Stomach (tissue), 9 donors: ENCODE results near the gene PTPRS. TPM values are rescaled to one million over a fixed set of nuclear protein-coding genes. Genes with fewer than 3 reads are reported as not detected.

Source experiments
- DNase-seq, 2 donors: peaks; one replicate each; pipeline versions ENCODE4 v3.0.0 to v3.0.0-alpha.2; 2013 to 2019
- H3K27ac ChIP-seq, 5 donors: fragments of 200-600 bp in 4 of 5; sonication (generic) in 4 of 5; one replicate each; pipeline ENCODE4 v1.5.1; 2013 to 2019; ENCODE audit warnings: mild to moderate bottlenecking in 1 of 5, moderate library complexity in 1 of 5
- H3K27me3 ChIP-seq, 3 donors: fragments of 200-600 bp; sonication (generic); one replicate each; pipeline ENCODE4 v1.5.1; 2017 to 2019; ENCODE audit warnings: mixed run types in 1 of 3
- H3K36me3 ChIP-seq, 4 donors: fragments of 200-600 bp; sonication (generic); 1 replicate in 3 of 4; 2 replicates in 1 of 4; pipeline ENCODE4 v1.5.1; 2016 to 2019
- H3K4me1 ChIP-seq, 4 donors: fragments of 200-600 bp; sonication (generic); one replicate each; pipeline ENCODE4 v1.5.1; 2016 to 2019
- H3K4me3 ChIP-seq, 4 donors: fragments of 200-600 bp; sonication (generic) in 3 of 4; one replicate each; pipeline ENCODE4 v1.5.1; 2016 to 2019; ENCODE audit warnings: mild to moderate bottlenecking in 1 of 4
- H3K9me3 ChIP-seq, 4 donors: fragments of 200-600 bp; sonication (generic); one replicate each; pipeline ENCODE4 v1.5.1; 2016 to 2019
- EP300 ChIP-seq: sonication (generic); formaldehyde crosslinking; IDR thresholded peaks from one replicate; pipeline ENCODE4 v1.6.1; 2017; ENCODE audit warnings: antibody characterized with exemption
- POLR2A ChIP-seq, 4 donors: fragments of 450-650 bp; IDR thresholded peaks; one replicate each; pipeline ENCODE4 v1.6.1; 2016; ENCODE audit warnings: antibody characterized with exemption in 4 of 4, control low read depth in 2 of 4, mild to moderate bottlenecking in 1 of 4, moderate library complexity in 1 of 4
- POLR2AphosphoS5 ChIP-seq, 3 donors: sonication (generic); formaldehyde crosslinking; IDR thresholded peaks; one replicate each; pipeline ENCODE4 v1.6.1; 2016; ENCODE audit warnings: antibody characterized with exemption in 3 of 3
- WGBS, 5 donors: extraction: QIAGEN DNeasy Blood & Tissue Kit in 3 of 5; methylation state at CpG; one replicate each; pipeline versions ENCODE4 v1.1.5 to v1.1.7; 2013 to 2018; 5-methylcytosine and 5-hydroxymethylcytosine counted together
- intact Hi-C: fragments of 100-400 bp; cut with DNase I; formaldehyde crosslinking; loops from one replicate; pipeline ENCODE4 v1.15.1; 2023; ENCODE audit warnings: low total_unique reads
- polyA plus RNA-seq, 3 donors: library from polyadenylated mRNA; stranded (reverse); fragments of 200-250 nt; gene quantifications; one replicate each; pipeline ENCODE4 v1.2.3, GENCODE V29; 2013
- total RNA-seq, 5 donors: library from RNA; depleted of rRNA; stranded (reverse); fragments of >200 nt; gene quantifications; one replicate each; pipeline versions ENCODE4 v1.1.0 to v1.2.3, GENCODE V29; 2014 to 2016
- TF ChIP-seq, protein P1 (sequence below), 7 experiments: fragments of 450-650 bp in 4 of 7; fragments of 200-600 bp in 3 of 7; sonication (generic) in 3 of 7; IDR thresholded peaks; one replicate each; pipeline ENCODE4 v1.5.1; 2016 to 2019; ENCODE audit warnings: antibody characterized with exemption in 7 of 7, control low read depth in 2 of 7, mild to moderate bottlenecking in 1 of 7
- donor health status: healthy with polysubstance abuse.
- donor health status: Bipolar disorder and iron deficiency.
- donor health status: healthy.

The PTPRS gene
- total and polyA plus RNA-seq, 8 donors = 6.9 to 142 (median 57.1) TPM

DNA sequence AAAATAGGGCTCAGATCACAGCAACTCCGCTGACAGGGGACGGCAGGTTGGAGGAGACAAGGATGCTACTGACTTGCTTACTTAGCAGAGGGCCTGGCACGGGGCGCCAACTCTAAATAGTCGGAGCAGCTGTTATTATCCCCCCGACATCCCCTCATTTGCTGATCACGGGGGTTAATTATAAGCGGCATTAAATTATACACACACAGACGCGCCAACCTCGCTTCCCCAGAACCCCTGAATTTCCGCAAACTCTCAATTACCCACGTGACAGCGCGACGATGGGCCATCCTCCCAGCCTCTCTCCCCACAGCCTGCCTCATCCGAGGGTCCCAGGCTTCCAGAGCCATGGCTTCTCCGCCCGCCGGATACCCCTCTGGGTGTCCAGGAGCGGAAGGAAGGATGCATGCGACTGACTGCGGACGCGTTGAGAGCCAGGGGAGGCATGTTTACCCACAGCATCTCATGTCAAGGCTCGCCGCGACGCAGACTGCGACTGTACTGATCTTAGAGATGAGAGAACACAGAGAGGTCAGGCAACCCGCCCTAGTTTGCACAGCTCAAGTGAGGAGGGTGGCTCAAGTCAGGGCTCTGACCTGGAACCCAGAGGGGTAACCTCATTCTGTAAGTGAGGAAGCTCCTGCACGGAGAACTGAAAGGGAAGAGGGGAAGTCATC, 5.7 kb downstream of the PTPRS start:
- 90 to 93% (median 92%) methylated on average over 29 to 32 of the region's 32 CpGs for WGBS, 5 donors
- Histone ChIP-seq H3K9me3 (no peaks in the 10 kb centered on the region), H3K36me3 (no peaks in the 10 kb centered on the region), H3K4me3 (no peak overlapping the region), H3K4me1 (peaks cover 14 to 19% (median 16%) of the 10 kb centered on the region in 4 donors), H3K27ac (no peak overlapping the region), H3K27me3 (peaks cover 7 to 80% (median 44%) of the 10 kb centered on the region in 3 donors)
- intact Hi-C loops = no loop called here
- DNase-seq = no peak
- no peak for TF ChIP-seq POLR2A (IDR thresholded peaks at IDR 0.05)
- no peak for TF ChIP-seq EP300
- TF ChIP-seq, protein P1, sequence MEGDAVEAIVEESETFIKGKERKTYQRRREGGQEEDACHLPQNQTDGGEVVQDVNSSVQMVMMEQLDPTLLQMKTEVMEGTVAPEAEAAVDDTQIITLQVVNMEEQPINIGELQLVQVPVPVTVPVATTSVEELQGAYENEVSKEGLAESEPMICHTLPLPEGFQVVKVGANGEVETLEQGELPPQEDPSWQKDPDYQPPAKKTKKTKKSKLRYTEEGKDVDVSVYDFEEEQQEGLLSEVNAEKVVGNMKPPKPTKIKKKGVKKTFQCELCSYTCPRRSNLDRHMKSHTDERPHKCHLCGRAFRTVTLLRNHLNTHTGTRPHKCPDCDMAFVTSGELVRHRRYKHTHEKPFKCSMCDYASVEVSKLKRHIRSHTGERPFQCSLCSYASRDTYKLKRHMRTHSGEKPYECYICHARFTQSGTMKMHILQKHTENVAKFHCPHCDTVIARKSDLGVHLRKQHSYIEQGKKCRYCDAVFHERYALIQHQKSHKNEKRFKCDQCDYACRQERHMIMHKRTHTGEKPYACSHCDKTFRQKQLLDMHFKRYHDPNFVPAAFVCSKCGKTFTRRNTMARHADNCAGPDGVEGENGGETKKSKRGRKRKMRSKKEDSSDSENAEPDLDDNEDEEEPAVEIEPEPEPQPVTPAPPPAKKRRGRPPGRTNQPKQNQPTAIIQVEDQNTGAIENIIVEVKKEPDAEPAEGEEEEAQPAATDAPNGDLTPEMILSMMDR (IDR thresholded peaks at IDR 0.05) = no peak
- no peak for TF ChIP-seq POLR2AphosphoS5 (IDR thresholded peaks at IDR 0.05)

DNA sequence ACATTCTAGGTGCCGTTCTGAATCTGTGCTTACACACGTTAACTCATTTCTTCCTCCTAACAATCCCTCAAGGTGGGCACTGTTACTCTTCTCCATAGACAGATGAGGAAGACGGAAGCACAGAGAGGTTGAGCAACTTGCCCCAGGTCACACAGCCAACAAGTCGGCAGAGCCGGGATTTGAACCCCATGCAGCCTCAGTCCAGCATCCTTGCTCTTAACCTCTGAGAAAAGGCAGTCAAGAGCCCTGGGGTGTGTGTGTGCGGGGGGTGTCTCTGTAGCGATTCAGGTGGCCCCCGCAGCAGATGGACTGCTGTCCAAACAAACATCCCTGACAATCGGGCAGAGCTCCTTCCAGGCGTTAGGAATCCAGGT, 6.3 kb downstream of the PTPRS start:
- WGBS, 5 donors = 75 to 91% (median 81%) methylated on average over 7 to 10 of the region's 10 CpGs
- Histone ChIP-seq H3K27me3 (peaks cover 7 to 74% (median 38%) of the 10 kb centered on the region in 3 donors), H3K4me3 (no peak overlapping the region), H3K4me1 (peaks cover 8 to 13% (median 10%) of the 10 kb centered on the region in 4 donors), H3K27ac (no peak overlapping the region), H3K36me3 (no peaks in the 10 kb centered on the region), H3K9me3 (no peaks in the 10 kb centered on the region)
- DNase-seq = no peak
- TF ChIP-seq POLR2AphosphoS5 (IDR thresholded peaks at IDR 0.05) (no peak), EP300 (no peak), POLR2A (IDR thresholded peaks at IDR 0.05) (no peak)
- TF ChIP-seq, protein P1 (IDR thresholded peaks at IDR 0.05) = no peak
- intact Hi-C loops = no loop called here

DNA sequence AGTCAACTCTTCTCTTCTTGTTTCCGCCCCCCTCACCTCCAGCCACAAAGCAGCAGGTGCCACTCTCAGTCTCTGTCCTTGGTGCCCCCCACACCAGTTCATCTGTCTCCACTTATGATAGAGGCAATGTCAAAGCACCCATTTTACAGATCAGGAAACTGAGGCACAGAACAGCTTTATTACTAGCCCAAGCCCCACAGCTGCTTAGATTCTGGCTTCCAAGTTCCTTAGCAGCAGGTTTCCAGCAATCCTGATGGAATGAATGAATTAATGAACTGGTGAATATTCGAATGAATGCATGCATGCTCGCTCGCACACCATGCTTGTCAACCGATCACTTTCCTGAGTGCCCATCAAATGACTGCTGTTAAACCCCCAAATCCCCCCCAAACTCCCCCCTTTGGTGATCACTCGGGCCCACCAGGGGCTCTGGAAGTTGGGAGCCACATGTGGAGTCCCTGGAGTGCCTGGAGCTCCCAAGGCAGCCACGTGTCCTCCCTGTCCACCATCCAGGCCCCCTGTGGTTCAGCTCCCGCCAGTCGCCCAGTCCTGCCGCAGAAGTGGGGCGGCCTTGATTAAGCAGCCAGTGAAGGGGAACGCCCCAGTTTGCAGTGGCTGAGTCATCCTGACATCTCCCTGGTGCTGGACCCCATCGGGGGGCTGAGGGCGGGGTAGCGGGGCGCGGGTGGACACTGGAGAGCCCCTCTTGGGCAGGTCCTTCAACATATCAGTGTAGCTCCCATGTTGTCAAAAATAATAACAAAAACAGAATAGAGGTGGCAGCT, 6.8 kb downstream of the PTPRS start:
- DNase-seq = no peak
- 84 to 91% (median 86%) methylated on average over 14 to 17 of the region's 17 CpGs for WGBS, 5 donors
- no peaks in the 10 kb centered on the region for H3K9me3 ChIP-seq
- intact Hi-C loops = no loop called here
- no peak overlapping the region for H3K27ac ChIP-seq
- H3K4me1 ChIP-seq = peaks cover 2 to 7% (median 4%) of the 10 kb centered on the region in 4 donors
- no peak for TF ChIP-seq EP300
- TF ChIP-seq, protein P1 (IDR thresholded peaks at IDR 0.05) = no peak
- TF ChIP-seq POLR2A (IDR thresholded peaks at IDR 0.05) = no peak
- no peak for TF ChIP-seq POLR2AphosphoS5 (IDR thresholded peaks at IDR 0.05)
- H3K36me3 ChIP-seq = no peaks in the 10 kb centered on the region
- H3K4me3 ChIP-seq = no peak overlapping the region
- H3K27me3 ChIP-seq = peaks cover 7 to 68% (median 32%) of the 10 kb centered on the region in 3 donors

DNA sequence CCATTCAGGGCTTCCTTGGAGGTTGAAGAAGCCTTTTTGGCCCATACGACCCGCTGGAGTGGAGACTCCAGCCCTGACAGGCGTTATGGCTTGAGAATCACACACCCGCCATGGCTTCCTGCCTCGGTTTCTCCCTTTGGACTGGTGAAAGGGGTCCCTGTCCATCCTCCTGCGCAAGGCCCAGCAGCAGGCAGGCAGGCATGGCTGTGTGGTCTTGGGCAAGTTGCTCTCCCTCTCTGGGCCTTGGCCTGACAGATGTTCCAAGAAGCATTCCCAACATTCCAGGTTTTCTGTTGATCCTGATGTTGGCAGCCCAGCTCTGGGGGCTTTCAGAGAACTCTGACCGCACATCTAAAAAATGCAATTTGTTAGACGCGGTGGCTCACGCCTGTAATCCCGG, 8.1 kb downstream of the PTPRS start:
- DNase-seq = no peak
- intact Hi-C loops = no loop called here
- Histone ChIP-seq H3K9me3 (no peaks in the 10 kb centered on the region), H3K4me3 (no peak overlapping the region), H3K27ac (no peak overlapping the region), H3K36me3 (no peaks in the 10 kb centered on the region), H3K27me3 (peaks cover 0 to 55% (median 19%) of the 10 kb centered on the region in 3 donors), H3K4me1 (no peaks in the 10 kb centered on the region)
- TF ChIP-seq, protein P1 (IDR thresholded peaks at IDR 0.05) = no peak
- TF ChIP-seq EP300 = no peak
- TF ChIP-seq POLR2AphosphoS5 (IDR thresholded peaks at IDR 0.05) = no peak
- no peak for TF ChIP-seq POLR2A (IDR thresholded peaks at IDR 0.05)
- WGBS, 5 donors = 85 to 93% (median 87%) methylated on average over 11 of the region's 11 CpGs
